D721Med (cell line): ENCODE results near the gene EXOSC5.
"Not testable (repeated sequence)": the region's sequence is repeated elsewhere in the genome, so short reads cannot be mapped to it uniquely, and the experiment has no call there.

Experiments
- DNase-seq: peaks from one replicate; pipeline ENCODE4 v3.0.0; 2011; ENCODE audit warnings: low spot score; ENCODE audit not compliant: insufficient read length
- FAIRE-seq: peaks from 2 replicates; lab custom pipeline; 2011; peaks lifted over from hg19 to GRCh38; lab: Jason Lieb, UNC
- TF ChIP-seq, protein P1 (sequence below): IDR thresholded peaks from 2 replicates; pipeline ENCODE4 v1.5.1; 2012; ENCODE audit warnings: mild to moderate bottlenecking, control low read depth; ENCODE audit not compliant: insufficient read depth; ENCODE audit errors: missing control alignments

Gene EXOSC5

DNA sequence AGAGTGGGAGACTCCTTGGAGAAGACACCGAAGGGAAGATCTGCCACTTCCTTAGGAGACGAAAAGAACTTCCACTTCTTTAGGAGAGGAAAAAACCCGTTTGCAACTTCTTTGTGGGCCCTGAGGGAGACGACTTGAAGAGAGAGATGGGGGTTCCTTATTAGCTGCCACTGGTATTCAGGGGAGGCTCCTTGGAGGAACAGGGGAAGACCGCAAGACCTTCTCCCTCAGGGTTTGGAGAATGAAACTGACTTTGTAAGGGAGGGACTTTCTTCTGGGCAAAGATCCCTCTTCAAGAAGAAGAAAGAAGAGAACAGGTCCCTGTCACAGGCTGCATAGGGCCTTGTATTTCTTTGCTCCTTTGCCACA, 875 bp upstream of the EXOSC5 start:
- no peak for DNase-seq
- FAIRE-seq = no peak
- TF ChIP-seq, protein P1, sequence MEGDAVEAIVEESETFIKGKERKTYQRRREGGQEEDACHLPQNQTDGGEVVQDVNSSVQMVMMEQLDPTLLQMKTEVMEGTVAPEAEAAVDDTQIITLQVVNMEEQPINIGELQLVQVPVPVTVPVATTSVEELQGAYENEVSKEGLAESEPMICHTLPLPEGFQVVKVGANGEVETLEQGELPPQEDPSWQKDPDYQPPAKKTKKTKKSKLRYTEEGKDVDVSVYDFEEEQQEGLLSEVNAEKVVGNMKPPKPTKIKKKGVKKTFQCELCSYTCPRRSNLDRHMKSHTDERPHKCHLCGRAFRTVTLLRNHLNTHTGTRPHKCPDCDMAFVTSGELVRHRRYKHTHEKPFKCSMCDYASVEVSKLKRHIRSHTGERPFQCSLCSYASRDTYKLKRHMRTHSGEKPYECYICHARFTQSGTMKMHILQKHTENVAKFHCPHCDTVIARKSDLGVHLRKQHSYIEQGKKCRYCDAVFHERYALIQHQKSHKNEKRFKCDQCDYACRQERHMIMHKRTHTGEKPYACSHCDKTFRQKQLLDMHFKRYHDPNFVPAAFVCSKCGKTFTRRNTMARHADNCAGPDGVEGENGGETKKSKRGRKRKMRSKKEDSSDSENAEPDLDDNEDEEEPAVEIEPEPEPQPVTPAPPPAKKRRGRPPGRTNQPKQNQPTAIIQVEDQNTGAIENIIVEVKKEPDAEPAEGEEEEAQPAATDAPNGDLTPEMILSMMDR = no peak

DNA sequence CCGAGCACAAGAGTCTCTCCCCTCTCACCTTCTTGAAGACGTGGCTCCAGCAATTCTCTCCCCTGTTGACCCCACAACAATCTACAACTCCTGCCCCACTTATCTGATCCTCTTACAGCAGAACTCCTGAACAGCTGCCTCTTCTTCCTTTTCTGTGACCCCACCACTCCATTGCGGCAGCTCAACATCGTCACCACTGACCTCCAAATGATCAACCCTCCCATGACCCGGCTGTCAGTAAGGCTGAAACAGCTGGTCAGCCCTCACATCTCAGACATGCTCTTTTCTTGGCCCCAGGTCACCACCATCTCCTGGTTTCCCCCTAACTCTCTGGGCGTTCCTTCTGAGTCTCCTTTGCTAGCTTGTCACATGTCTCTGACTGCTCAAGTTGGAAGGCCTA, 1.8 kb downstream of the EXOSC5 start:
- TF ChIP-seq, protein P1 = no peak
- no peak for FAIRE-seq
- no peak for DNase-seq

DNA sequence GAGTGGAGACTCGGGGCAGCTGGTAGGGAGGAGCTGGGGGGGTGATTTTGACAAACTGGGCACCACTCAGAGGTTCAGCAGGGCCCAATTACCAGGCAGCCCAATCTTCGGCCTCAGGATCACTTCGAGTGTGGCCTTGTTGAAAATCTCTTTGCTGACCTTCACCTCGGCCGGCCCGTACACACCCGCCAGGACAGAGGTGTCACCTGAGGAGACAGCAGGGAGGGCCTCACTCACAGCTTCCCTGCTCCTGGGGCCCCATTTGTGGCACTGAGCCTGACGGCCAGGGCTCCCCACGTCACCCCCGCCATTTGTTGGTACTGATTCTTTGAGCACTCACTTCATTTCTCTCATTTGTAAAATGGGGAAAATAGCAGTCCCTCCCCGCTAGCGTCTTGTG, 4.4 kb downstream of the EXOSC5 start:
- TF ChIP-seq, protein P1 = no peak
- FAIRE-seq (no peak), DNase-seq (no peak)

DNA sequence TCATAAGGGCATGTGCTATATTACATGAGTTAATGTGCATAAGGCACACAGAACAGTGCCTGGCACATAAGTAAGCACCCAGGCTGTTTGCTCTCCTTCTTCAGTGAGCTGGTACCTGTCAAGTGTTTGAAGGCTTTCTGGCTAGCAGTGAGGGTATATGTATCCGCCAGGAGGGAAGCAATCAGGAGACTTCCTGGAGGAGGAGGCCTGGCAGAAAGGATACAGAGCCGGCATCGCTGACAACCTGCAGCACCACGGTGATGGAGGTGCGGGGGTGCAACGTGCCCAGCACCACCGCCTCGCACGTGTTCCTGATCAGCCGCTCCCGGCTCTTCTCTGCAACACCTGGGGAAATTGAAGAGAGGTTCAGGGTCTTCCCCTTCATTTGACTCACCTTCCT, 5.5 kb downstream of the EXOSC5 start:
- no peak for FAIRE-seq
- DNase-seq = no peak
- TF ChIP-seq, protein P1 = no peak

DNA sequence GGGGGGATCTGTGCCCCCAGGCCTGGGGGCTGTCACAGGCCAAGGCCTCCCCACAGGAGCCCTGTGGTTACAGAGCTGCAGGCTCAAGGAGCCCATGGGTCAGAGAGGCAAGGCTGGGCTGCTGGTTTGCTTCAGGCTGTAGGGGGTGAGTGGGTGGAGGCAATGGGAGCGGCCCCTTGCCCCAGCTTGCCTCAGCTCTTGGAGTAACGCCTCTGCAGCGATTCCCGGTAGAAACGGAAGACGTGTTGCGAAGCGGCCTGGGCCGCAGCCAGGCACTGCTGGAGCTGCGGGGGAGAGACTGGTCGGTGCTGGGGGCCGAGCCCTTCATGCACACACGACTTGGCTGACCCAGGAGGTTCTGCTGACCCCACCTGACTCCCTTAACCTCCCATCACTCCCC, 10.7 kb downstream of the EXOSC5 start:
- FAIRE-seq = no peak
- no peak for DNase-seq
- TF ChIP-seq, protein P1 = no peak

DNA sequence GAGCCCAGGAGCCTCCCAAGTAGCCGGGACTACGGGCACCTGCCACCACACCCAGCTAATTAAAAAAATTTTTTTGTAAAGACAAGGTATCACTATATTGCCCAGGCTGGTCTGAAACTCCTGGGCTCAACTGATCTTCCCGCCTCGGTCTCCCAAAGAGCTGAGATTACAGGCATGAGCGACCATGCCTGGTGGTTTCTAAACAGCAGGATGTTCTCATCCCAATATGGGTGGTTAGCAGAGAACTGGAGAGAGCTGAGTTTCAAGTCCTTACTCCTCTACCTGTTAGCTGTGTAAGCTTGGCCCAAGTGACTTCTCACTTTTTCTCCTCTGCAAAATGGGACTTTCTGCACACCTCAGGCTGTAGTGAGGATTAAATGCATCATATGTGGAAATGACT, 12.8 kb downstream of the EXOSC5 start:
- no peak for DNase-seq
- FAIRE-seq = no peak
- TF ChIP-seq, protein P1 = no peak

DNA sequence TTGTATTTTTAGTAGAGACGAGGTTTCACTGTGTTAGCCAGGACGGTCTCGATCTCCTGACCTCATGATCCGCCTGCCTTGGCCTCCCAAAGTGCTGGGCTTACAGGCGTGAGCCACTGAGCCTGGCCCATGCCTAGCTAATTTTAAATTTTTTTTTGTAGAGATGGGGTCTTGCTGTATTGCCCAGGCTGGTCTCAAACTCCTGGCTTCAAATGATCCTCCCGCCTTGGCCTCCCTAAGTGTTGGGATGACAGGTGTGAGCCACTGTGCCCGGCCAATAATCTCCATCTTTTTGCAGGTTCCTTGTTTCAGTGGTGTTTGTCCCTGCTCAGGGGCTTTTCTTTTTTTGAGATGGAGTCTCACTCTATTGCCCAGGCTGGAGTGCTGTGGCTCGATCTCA, 15.6 kb downstream of the EXOSC5 start:
- not testable (repeated sequence) for FAIRE-seq, DNase-seq

DNA sequence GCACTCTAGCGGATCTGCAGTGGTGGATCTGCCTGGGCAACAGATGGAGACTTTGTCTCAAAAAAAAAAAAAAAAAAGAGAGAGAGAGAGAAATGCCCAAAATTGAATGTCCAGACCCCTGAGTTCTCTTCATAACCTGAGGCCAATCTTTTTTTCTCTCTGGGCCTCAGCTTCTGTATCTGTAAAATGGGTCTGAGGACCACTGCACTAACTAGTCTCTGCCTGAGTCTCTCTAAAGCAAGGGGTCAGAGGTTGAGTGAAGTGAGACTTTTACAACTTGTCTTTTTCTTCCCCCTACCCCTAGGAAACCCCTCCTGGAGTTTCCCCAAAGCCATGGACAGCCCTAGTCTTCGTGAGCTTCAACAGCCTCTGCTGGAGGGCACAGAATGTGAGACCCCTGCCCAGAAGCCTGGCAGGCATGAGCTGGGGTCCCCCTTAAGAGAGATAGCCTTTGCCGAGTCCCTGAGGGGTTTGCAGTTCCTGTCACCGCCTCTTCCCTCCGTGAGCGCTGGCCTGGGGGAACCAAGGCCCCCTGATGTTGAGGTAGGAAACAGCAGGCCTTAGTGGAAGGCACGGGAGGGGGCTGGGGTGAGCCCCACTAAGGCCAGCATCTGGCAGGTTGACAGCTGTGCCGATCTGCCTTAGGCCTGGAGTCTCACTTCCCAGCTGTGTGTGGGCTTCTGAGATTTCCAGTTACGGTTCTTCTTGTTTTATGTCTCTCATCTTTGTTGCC, 19.0 kb downstream of the EXOSC5 start:
- FAIRE-seq (no peak), DNase-seq (no peak)
- TF ChIP-seq, protein P1 = no peak
